Activated CD4-positive, alpha-beta T cell treated with anti-CD3 and anti-CD28 coated beads for 48 hours (primary cell): Measurements from ENCODE around the gene CAMSAP3.
"Not testable (repeated sequence)": the region's sequence is repeated elsewhere in the genome, so short reads cannot be mapped to it uniquely, and the experiment has no call there.

ENCODE experiments used
- DNase-seq: peaks from one replicate; pipeline ENCODE4 v3.0.0-alpha.2; 2020

CAMSAP3 gene

GRCh38 chr19:7595466-7596133 is at the start of gene CAMSAP3:
Gene CAMSAP3 (plus strand): TSS chr19:7595863. CDS start chr19:7596003, 140 bp downstream.
- DNase-seq: peak; percentile 53

GRCh38 chr19:7545904-7546303 is 49.8 kb upstream of the CAMSAP3 start:
- DNase-seq: no peak

- no peak for DNase-seq
Observed at GRCh38 chr19:7547159-7547558, 48.5 kb upstream of the CAMSAP3 start.

GRCh38 chr19:7549429-7550148 is 46.1 kb upstream of the CAMSAP3 start:
- DNase-seq: no peak

GRCh38 chr19:7550169-7550770 is 45.4 kb upstream of the CAMSAP3 start:
- no peak for DNase-seq

- peak; percentile 66 for DNase-seq
Observed at GRCh38 chr19:7550987-7551761, 44.5 kb upstream of the CAMSAP3 start.

GRCh38 chr19:7552781-7553180 is 42.9 kb upstream of the CAMSAP3 start:
- no peak for DNase-seq

- no peak for DNase-seq
Observed at GRCh38 chr19:7554565-7554964, 41.1 kb upstream of the CAMSAP3 start.

GRCh38 chr19:7554990-7555864 is 40.4 kb upstream of the CAMSAP3 start:
- peak; percentile 67 for DNase-seq

- no peak for DNase-seq
Observed at GRCh38 chr19:7556696-7557315, 38.9 kb upstream of the CAMSAP3 start.

GRCh38 chr19:7558667-7559066 is 37.0 kb upstream of the CAMSAP3 start:
- DNase-seq: no peak

GRCh38 chr19:7559102-7559501 is 36.6 kb upstream of the CAMSAP3 start:
- DNase-seq: no peak

GRCh38 chr19:7560255-7560654 is 35.4 kb upstream of the CAMSAP3 start:
- no peak for DNase-seq

- no peak for DNase-seq
Observed at GRCh38 chr19:7561325-7561724, 34.3 kb upstream of the CAMSAP3 start.

- DNase-seq: no peak
Observed at GRCh38 chr19:7562646-7563393, 32.8 kb upstream of the CAMSAP3 start.

GRCh38 chr19:7564866-7565265 is 30.8 kb upstream of the CAMSAP3 start:
- DNase-seq: no peak

- no peak for DNase-seq
Observed at GRCh38 chr19:7565332-7565731, 30.3 kb upstream of the CAMSAP3 start.

GRCh38 chr19:7570761-7571160 is 24.9 kb upstream of the CAMSAP3 start:
- no peak for DNase-seq

- DNase-seq: peak; percentile 28
Observed at GRCh38 chr19:7575434-7576040, 20.1 kb upstream of the CAMSAP3 start.

GRCh38 chr19:7577422-7577821 is 18.2 kb upstream of the CAMSAP3 start:
- not testable (repeated sequence) for DNase-seq

GRCh38 chr19:7578127-7578526 is 17.5 kb upstream of the CAMSAP3 start:
- no peak for DNase-seq
